Mesenchymal stem cell (in vitro differentiated cells and primary cell): ENCODE measurements around the gene ISY1.
"Not testable (repeated sequence)": the region's sequence is repeated elsewhere in the genome, so short reads cannot be mapped to it uniquely, and the experiment has no call there.

Experiments used
- DNase-seq: peaks from one replicate; pipeline ENCODE4 v3.0.0-alpha.2; 2013
- H2AFZ ChIP-seq: one replicate; pipeline ENCODE4 v1.6.1; 2013; ENCODE audit warnings: low read depth, mild to moderate bottlenecking, control low read depth, inconsistent platforms, low read length, moderate library complexity
- H2AK5ac ChIP-seq: 2 replicates; pipeline ENCODE4 v1.6.1; 2013; ENCODE audit warnings: low read length, moderate library complexity, mild to moderate bottlenecking, inconsistent platforms; ENCODE audit not compliant: severe bottlenecking
- H2BK120ac ChIP-seq: one replicate; pipeline ENCODE4 v1.6.1; 2013; ENCODE audit warnings: low read depth, mild to moderate bottlenecking, inconsistent platforms, low read length, moderate library complexity
- H2BK12ac ChIP-seq, 2 experiments: one replicate each; pipeline ENCODE4 v1.6.1; 2013; ENCODE audit warnings: inconsistent platforms in 2 of 2, low read length in 2 of 2, mild to moderate bottlenecking in 2 of 2, moderate library complexity in 2 of 2, control low read depth in 1 of 2
- H2BK15ac ChIP-seq: one replicate; pipeline ENCODE4 v1.6.1; 2013; ENCODE audit warnings: mild to moderate bottlenecking, low read depth, inconsistent platforms; ENCODE audit not compliant: poor library complexity, severe bottlenecking
- H2BK5ac ChIP-seq: 2 replicates; pipeline ENCODE4 v1.6.1; 2013; ENCODE audit warnings: low read depth, mild to moderate bottlenecking, low read length, control low read depth, inconsistent platforms; ENCODE audit not compliant: poor library complexity, severe bottlenecking
- H3K14ac ChIP-seq, 2 experiments: one replicate each; pipeline ENCODE4 v1.6.1; 2013; ENCODE audit warnings: inconsistent platforms in 2 of 2, low read length in 2 of 2, control low read depth in 1 of 2, mild to moderate bottlenecking in 1 of 2, moderate library complexity in 1 of 2
- H3K18ac ChIP-seq, 2 experiments: one replicate each; pipeline ENCODE4 v1.6.1; 2013; ENCODE audit warnings: inconsistent platforms in 2 of 2, low read length in 2 of 2, control low read depth in 1 of 2, low read depth in 1 of 2, mild to moderate bottlenecking in 1 of 2
- H3K23ac ChIP-seq, 2 experiments: one replicate each; pipeline ENCODE4 v1.6.1; 2013; ENCODE audit warnings: inconsistent platforms in 2 of 2, low read length in 2 of 2, mild to moderate bottlenecking in 2 of 2, moderate library complexity in 2 of 2, control low read depth in 1 of 2
- H3K27ac ChIP-seq: 2 replicates; pipeline ENCODE4 v1.5.1; 2013; ENCODE audit warnings: mild to moderate bottlenecking, moderate library complexity, low read length, control low read depth, inconsistent platforms; ENCODE audit not compliant: poor library complexity, severe bottlenecking
- H3K27me3 ChIP-seq, 2 experiments: 2 replicates each; pipeline versions ENCODE4 v1.6.1 to v1.7.0; 2013; ENCODE audit warnings: low read length in 2 of 2, mild to moderate bottlenecking in 2 of 2, moderate library complexity in 2 of 2, control low read depth in 1 of 2, inconsistent platforms in 1 of 2; ENCODE audit not compliant: control insufficient read depth in 1 of 2, insufficient read depth in 1 of 2
- H3K36me3 ChIP-seq, 2 experiments: 2 replicates each; pipeline versions ENCODE4 v1.6.1 to v1.7.0; 2013; ENCODE audit warnings: low read length in 2 of 2, control low read depth in 1 of 2, inconsistent platforms in 1 of 2, low read depth in 1 of 2, mild to moderate bottlenecking in 1 of 2; ENCODE audit not compliant: insufficient read depth in 2 of 2, control insufficient read depth in 1 of 2
- H3K4ac ChIP-seq, 2 experiments: one replicate each; pipeline ENCODE4 v1.6.1; 2013; ENCODE audit warnings: inconsistent platforms in 2 of 2, low read length in 2 of 2, mild to moderate bottlenecking in 2 of 2, moderate library complexity in 2 of 2, control low read depth in 1 of 2, low read depth in 1 of 2
- H3K4me1 ChIP-seq: 2 replicates; pipeline ENCODE4 v1.6.1; 2013; ENCODE audit warnings: low read depth, low read length, control low read depth; ENCODE audit not compliant: control insufficient read depth, insufficient read depth
- H3K4me2 ChIP-seq: 2 replicates; pipeline ENCODE4 v1.6.1; 2013; ENCODE audit warnings: low read length, mild to moderate bottlenecking, inconsistent platforms; ENCODE audit not compliant: poor library complexity, severe bottlenecking
- H3K4me3 ChIP-seq, 2 experiments: 2 replicates each; pipeline versions ENCODE4 v1.5.1 to v1.7.0; 2013; ENCODE audit warnings: low read length in 2 of 2, mild to moderate bottlenecking in 2 of 2, control low read depth in 1 of 2, low read depth in 1 of 2; ENCODE audit not compliant: insufficient read depth in 1 of 2
- H3K79me1 ChIP-seq: replicated peaks from 2 replicates; pipeline ENCODE4 v1.6.1; 2013; ENCODE audit warnings: mild to moderate bottlenecking, control low read depth, low read length, inconsistent platforms; ENCODE audit not compliant: poor library complexity, severe bottlenecking
- H3K9ac ChIP-seq: 2 replicates; pipeline ENCODE4 v1.7.0; 2013; ENCODE audit warnings: mild to moderate bottlenecking, low read length, moderate library complexity
- H3K9me3 ChIP-seq: 2 replicates; pipeline ENCODE4 v1.7.0; 2013; ENCODE audit warnings: mild to moderate bottlenecking, low read length; ENCODE audit not compliant: control insufficient read depth
- H4K8ac ChIP-seq: one replicate; pipeline ENCODE4 v1.6.1; 2013; ENCODE audit warnings: inconsistent platforms, mild to moderate bottlenecking, low read length, moderate library complexity
- H4K91ac ChIP-seq: one replicate; pipeline ENCODE4 v1.6.1; 2013; ENCODE audit warnings: mild to moderate bottlenecking, low read length, inconsistent platforms
- WGBS: methylation state at CpG from one replicate; pipeline ENCODE4 v1.1.7; 2013; ENCODE audit warnings: mixed read lengths; 5-methylcytosine and 5-hydroxymethylcytosine counted together

ISY1 gene

DNA sequence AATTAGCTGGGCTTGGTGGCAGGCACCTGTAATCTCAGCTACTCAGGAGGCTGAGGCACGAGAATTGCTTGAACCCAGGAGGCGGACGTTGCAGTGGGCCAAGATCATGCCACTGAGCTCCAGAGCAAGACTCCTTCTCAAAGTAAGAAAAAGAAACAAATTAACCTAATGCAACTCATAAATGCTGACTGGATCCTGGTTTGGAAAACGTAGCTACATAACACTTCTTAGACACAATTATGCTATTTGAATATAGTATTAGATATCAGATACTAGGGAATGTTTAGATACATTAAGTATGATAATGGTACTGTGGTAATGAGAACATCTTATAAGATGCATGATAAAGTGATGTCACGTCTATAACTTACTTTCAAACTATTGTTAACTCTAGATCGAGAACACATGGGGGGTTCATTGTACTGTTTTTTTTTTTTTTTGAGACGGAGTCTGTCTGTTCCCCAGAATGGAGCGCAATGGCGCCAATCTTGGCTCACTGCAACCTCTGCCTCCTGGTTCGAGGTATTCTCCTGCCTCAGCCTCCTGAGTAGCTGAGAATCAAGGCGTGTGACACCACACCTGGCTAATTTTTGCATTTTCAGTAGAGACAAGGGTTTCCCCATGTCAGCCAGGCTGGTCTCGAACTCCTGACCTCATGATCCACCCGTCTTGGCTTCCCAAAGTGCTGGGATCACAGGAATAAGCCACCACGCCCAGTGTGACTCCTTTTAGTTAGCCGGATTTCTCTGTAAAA lies 5.9 kb upstream of the ISY1 start:
- no peak overlapping the region for H3K23ac ChIP-seq
- no peak overlapping the region for H2BK15ac ChIP-seq
- no peak overlapping the region for H2AFZ ChIP-seq
- no peak overlapping the region for H2AK5ac ChIP-seq
- no peak overlapping the region for H3K18ac ChIP-seq
- no peak overlapping the region for H3K27ac ChIP-seq
- H3K4me3 ChIP-seq, result no peak overlapping the region
- no peak overlapping the region for H4K91ac ChIP-seq
- no peak overlapping the region for H3K14ac ChIP-seq
- H2BK120ac ChIP-seq, result no peak overlapping the region
- 97% methylated on average over 12 of the region's 15 CpGs for WGBS
- no peaks in the 10 kb centered on the region for H3K27me3 ChIP-seq
- no peaks in the 10 kb centered on the region for H3K9me3 ChIP-seq
- no peak overlapping the region for H3K4ac ChIP-seq
- H3K36me3 ChIP-seq, result peaks cover 30 to 66% of the 10 kb centered on the region in 2 experiments
- H2BK12ac ChIP-seq, result no peak overlapping the region
- H2BK5ac ChIP-seq, result no peak overlapping the region
- H3K79me1 ChIP-seq, result peaks cover 21% of the 10 kb centered on the region
- no peak overlapping the region for H3K9ac ChIP-seq
- no peak for DNase-seq
- no peak overlapping the region for H4K8ac ChIP-seq
- peaks cover 6% of the 10 kb centered on the region for H3K4me1 ChIP-seq
- H3K4me2 ChIP-seq, result no peak overlapping the region

DNA sequence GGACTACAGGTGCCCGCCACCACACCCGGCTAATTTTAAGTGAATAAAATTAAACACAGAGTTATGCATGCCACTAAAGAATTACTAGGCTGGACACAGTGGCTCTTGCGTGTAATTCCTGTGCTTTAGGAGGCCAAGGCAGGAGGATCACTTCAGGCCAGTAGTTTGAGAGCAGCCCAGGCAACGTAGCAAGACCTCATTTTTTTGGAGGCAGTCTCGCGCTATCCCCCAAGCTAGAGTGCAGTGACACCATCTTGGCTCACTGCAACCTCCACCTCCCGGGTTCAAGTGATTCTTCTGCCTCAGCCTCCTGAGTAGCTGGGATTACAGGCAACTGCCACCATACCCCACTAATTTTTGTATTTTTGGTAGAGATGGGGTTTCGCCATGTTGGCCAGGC lies 4.7 kb upstream of the ISY1 start:
- not testable (repeated sequence) for H3K4me2 ChIP-seq, H2AFZ ChIP-seq, H3K27me3 ChIP-seq, H3K18ac ChIP-seq, H3K9ac ChIP-seq, H4K8ac ChIP-seq, H3K14ac ChIP-seq, H3K27ac ChIP-seq, H3K4me3 ChIP-seq, DNase-seq, H2BK15ac ChIP-seq, H2AK5ac ChIP-seq, H2BK12ac ChIP-seq, H2BK5ac ChIP-seq, H3K9me3 ChIP-seq, H2BK120ac ChIP-seq, H4K91ac ChIP-seq, H3K4me1 ChIP-seq, H3K4ac ChIP-seq, H3K23ac ChIP-seq
- H3K36me3 ChIP-seq, result peaks cover 25 to 55% of the 10 kb centered on the region in 2 experiments
- WGBS, result 100% methylated on average over 3 of the region's 8 CpGs
- peaks cover 18% of the 10 kb centered on the region for H3K79me1 ChIP-seq

DNA sequence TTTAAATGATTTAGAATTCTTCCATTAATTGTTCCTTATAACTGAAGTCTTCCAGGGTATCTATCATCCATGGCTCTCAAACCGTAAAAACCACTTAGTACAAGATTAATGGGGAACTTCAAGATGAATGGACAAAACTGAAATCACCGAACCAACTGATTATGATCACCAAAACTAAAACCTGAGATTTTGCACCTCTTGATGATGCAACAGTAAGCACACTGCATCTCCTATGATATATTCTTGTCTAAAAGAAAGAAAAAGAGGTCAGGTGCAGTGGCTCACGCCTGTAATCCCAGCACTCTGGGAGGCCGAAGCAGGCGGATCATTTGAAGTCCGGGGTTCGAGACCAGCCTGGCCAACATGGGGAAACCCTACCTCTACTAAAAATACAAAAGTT lies 3.6 kb upstream of the ISY1 start:
- no peak for DNase-seq
- Histone ChIP-seq H3K27me3 (no peaks in the 10 kb centered on the region), H4K91ac (no peak overlapping the region), H3K4ac (no peak overlapping the region), H2BK15ac (no peak overlapping the region), H3K9ac (no peak overlapping the region), H2AFZ (no peak overlapping the region), H3K9me3 (no peaks in the 10 kb centered on the region), H3K14ac (no peak overlapping the region), H3K18ac (no peak overlapping the region), H3K79me1 (peaks cover 15% of the 10 kb centered on the region), H2BK12ac (no peak overlapping the region), H3K4me1 (peaks cover 6% of the 10 kb centered on the region), H2BK5ac (no peak overlapping the region), H2BK120ac (no peak overlapping the region), H3K4me3 (no peak overlapping the region), H3K4me2 (no peak overlapping the region), H3K23ac (no peak overlapping the region), H3K27ac (peak overlapping the region; percentile 48), H2AK5ac (no peak overlapping the region), H3K36me3 (peaks cover 19 to 44% of the 10 kb centered on the region in 2 experiments), H4K8ac (no peak overlapping the region)
- 95% methylated on average over 5 of the region's 7 CpGs for WGBS

DNA sequence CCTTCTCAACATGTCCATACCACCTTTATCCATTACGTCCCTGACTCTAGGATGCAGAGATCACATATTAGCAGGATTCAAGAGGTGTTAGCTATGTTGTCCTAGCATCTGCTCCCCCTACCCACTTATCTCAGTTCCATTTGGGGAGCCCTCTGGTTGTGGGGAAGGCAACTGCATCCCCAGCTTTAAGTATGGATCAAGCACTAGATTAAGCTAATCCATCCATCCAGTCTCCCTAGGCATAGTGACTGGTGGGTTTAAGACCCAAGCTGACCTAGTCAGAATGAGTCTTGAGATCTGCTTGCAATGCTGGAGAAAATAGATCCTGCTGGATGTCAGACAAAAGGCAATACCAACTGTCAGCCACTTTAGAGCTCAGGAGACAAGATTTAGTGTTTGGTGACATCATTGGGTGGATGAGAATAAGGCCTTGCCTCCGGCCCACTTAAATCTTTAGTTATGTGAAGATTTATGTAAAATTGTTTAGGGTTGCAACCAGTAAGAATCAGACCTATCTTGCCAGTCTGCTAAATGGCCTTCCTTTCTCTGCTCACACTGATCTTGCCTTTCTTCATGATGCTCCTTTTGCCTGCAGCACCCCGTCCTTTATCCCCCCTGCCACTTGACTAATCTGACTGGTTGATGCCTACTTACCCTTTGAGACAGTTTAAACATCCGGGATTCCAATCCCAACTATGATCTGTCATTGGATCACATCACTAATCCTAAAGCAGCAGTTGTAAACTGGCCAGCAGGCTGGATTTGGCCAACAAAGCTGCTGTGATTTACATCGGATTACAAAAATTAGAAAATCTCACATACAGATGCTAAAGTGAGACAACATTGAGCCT lies 2.1 kb upstream of the ISY1 start:
- no peak overlapping the region for H2BK12ac ChIP-seq

More for the DNA sequence above, 2.1 kb upstream of the ISY1 start:
- H2AFZ ChIP-seq, result no peak overlapping the region
- H3K27me3 ChIP-seq, result no peaks in the 10 kb centered on the region
- no peak overlapping the region for H3K4me2 ChIP-seq
- H3K9me3 ChIP-seq, result no peaks in the 10 kb centered on the region
- no peak overlapping the region for H2BK15ac ChIP-seq
- no peak overlapping the region for H3K4ac ChIP-seq
- H2BK120ac ChIP-seq, result no peak overlapping the region
- peaks cover 6% of the 10 kb centered on the region for H3K4me1 ChIP-seq
- no peak overlapping the region for H2AK5ac ChIP-seq
- no peak overlapping the region for H3K27ac ChIP-seq
- peaks cover 23 to 44% of the 10 kb centered on the region in 2 experiments for H3K36me3 ChIP-seq
- H3K4me3 ChIP-seq, result no peak overlapping the region
- H3K79me1 ChIP-seq, result peaks cover 19% of the 10 kb centered on the region
- H2BK5ac ChIP-seq, result no peak overlapping the region
- no peak overlapping the region for H3K14ac ChIP-seq
- no peak overlapping the region for H3K23ac ChIP-seq
- H3K18ac ChIP-seq, result no peak overlapping the region
- H4K8ac ChIP-seq, result no peak overlapping the region
- H3K9ac ChIP-seq, result peak overlapping the region; percentile 98
- H4K91ac ChIP-seq, result no peak overlapping the region
- WGBS, result 83% methylated on average over 4 of the region's 5 CpGs
- peak; percentile 29 for DNase-seq
